HG02870 (cell line): ENCODE data around the gene PRKCQ.
"Not testable (repeated sequence)": the region's sequence is repeated elsewhere in the genome, so short reads cannot be mapped to it uniquely, and the experiment has no call there.

ENCODE experiments used
- ATAC-seq: cut with Tn5 transposase; IDR thresholded peaks from one replicate; pipeline ENCODE4 v1.9.1; 2021; ENCODE audit warnings: mild to moderate bottlenecking, moderate library complexity; ENCODE audit not compliant: unreplicated experiment

The PRKCQ gene

DNA sequence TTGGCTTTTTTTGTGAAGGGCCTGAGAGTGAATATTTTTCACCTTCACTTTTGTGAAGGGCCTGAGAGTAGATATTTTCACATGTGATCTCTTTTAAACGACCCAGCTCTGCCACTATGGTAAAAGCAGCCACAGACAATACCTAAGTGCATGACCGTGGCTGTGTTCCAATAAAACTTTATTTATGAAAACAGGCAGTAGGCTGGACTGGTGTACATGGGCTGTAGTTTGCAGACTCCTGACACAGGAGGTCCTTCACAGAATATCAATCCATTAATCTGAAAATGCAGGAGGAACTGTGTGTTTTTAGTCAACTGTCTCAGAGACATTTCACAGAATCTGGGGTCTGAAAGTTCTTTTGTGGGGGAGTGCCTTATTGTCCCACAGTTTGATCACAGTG lies 186.9 kb downstream of the PRKCQ start:
- no peak for ATAC-seq

DNA sequence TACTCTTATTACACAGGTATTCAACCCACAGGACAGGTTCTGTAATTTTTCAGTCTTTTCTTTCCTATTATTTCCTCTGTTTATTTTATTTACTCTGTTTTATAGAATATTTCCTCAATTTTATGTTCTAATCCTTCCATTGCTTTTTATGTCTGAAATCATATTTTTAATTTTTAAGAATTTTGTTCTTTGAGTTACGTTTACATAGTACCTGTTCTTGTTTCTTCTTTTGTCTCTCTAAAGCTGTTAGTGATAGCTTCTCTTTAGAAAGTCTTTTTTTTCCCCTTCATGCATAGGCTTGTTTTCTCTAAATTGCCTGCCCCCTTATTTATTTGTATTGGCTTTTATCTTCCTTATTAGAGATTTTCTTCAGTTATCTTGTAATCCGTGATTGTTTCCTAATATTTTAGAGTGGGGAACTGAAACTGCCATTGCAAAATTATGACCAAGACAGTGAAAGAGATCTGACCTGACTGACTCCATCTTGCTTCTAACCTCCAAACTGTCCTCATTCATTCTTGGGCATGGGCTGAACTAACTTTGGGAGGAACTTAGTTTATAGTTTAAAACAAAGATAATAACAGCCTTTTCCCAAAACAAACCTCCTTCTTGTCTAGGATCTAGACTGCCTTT lies 189.7 kb downstream of the PRKCQ start:
- no peak for ATAC-seq

DNA sequence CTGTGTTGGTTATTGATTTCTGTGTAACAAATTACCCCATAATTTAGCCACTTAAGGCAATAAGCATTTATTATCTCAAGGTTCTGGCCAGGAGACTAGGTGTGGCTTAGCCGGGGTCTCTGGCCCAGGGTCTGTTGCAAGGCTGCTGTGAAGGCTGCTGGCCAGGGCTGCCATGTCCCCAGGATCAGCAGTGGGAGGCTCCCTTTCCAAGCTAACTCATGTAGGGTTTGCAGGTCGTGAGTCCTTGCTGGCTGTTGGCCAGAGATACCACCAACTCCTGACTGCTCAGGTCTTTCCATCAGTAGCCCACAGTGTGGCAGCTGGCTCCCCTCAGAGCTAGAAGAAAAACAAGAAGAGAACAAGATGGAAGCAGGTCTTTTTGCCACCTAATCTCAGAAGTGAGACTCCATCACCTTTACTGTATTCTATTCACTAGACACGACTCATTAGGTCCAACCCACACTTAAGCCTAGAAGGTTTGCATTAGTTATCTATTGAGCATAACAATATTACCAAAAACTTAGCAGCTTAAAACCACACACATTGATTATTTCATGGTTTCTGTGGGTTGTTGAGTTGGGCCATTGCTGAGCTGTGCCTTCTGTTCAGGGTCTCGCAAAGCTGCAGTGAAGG lies 191.7 kb downstream of the PRKCQ start:
- no peak for ATAC-seq

DNA sequence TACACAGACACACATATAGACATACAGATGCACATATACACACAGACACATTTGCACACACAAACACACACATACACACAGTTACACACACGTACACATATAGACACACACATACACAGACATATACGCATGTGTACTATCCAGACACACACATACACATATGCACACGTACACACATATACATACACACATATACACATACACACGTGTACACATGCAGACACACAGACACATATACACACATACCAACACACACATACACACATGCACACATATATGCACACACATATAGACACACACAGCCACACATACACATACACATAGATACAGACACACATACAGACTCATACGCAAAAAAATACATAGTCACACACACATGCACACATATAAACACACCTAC lies 193.1 kb downstream of the PRKCQ start:
- no peak for ATAC-seq

- no peak for ATAC-seq
Measured at GRCh38 chr10:6386346-6386745, 193.7 kb downstream of the PRKCQ start.

GRCh38 chr10:6385665-6386064 lies 194.4 kb downstream of the PRKCQ start:
- ATAC-seq, result no peak

- no peak for ATAC-seq
Measured at GRCh38 chr10:6384847-6385246, 195.2 kb downstream of the PRKCQ start.

GRCh38 chr10:6384031-6384430 lies 196.0 kb downstream of the PRKCQ start:
- ATAC-seq, result no peak

GRCh38 chr10:6383096-6383812 lies 196.8 kb downstream of the PRKCQ start:
- ATAC-seq, result no peak

- no peak for ATAC-seq
Measured at GRCh38 chr10:6382081-6382480, 198.0 kb downstream of the PRKCQ start.

GRCh38 chr10:6380478-6380877 lies 199.6 kb downstream of the PRKCQ start:
- ATAC-seq, result not testable (repeated sequence)

DNA sequence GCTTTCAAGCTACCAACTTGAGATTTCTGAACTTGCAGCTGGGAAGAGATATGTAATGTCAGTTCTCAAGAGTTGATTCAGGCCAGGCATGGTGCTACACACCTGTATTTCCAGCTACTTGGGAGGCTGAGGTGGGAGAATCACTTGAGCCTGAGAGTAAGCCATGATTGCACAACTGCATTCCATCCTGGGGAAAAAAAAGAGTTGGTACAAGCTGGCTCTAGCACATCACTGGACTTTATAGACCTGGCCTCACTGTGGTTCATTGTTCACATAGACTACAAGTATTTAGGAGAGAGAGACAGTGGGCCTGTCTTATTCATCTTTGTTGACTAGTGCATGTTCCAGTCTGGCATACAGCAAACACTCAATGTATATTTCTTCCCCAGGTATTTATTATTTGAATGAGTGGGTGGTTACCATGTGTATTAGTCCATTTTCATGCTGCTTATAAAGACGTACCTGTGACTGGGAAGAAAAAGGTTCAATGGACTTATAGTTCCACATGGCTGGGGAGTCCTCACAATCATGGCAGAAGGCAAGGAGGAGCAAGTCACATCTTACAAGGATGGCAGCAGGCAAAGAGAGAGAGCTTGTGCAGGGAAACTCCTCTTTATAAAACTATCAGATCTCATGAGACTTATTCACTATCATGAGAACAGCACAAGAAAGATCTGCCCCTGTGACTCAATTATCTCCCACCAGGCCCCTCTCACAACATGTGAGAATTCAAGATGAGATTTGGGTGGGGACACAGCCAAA lies 200.9 kb downstream of the PRKCQ start:
- ATAC-seq, result no peak
